PC-3 (cell line): ENCODE data around the gene KRTAP13-2. TPM values are rescaled to one million over a fixed set of nuclear protein-coding genes. Genes with fewer than 3 reads are reported as not detected.

Experiments
- ATAC-seq: fragments of 200-7000 bp; cut with Tn5 transposase; 2 replicates; pipeline ENCODE4 v1.9.1; 2020; ENCODE audit warnings: mild to moderate bottlenecking, moderate library complexity
- BruUV-seq: library from RNA; stranded (reverse); fragments of 400-500 nt; replicated peaks from 2 replicates; lab custom pipeline; 2021; lab: Mats Ljungman, UMichigan
- CTCF ChIA-PET: fragments of 300-600 bp; sonication (Branson Sonifier 250); formaldehyde crosslinking; loops from one replicate; lab custom pipeline; 2022; ENCODE audit warnings: antibody characterized with exemption; lab: Charles Lee
- POLR2A ChIA-PET: fragments of 300-600 bp; sonication (Branson Sonifier 250); formaldehyde crosslinking; loops from one replicate; lab custom pipeline; 2022; ENCODE audit warnings: antibody characterized with exemption; ENCODE audit not compliant: unreplicated experiment; lab: Charles Lee
- DNase-seq: peaks from one replicate; pipeline ENCODE4 v3.0.0-alpha.2; 2015
- H2AFZ ChIP-seq: fragments of 300-600 bp; sonication (generic); 2 replicates; pipeline ENCODE4 v1.6.0; 2016; ENCODE audit warnings: antibody characterized with exemption, low read length
- H3F3A ChIP-seq: fragments of 300-600 bp; sonication (generic); one replicate; pipeline ENCODE4 v1.6.0; 2017; ENCODE audit warnings: antibody characterized with exemption, low read length, control low read depth, mild to moderate bottlenecking; ENCODE audit not compliant: unreplicated experiment
- H3K27ac ChIP-seq: fragments of 300-600 bp; sonication (generic); 2 replicates; pipeline ENCODE4 v1.5.1; 2016; ENCODE audit warnings: mild to moderate bottlenecking, low read length
- H3K27me3 ChIP-seq: fragments of 300-600 bp; sonication (generic); 2 replicates; pipeline ENCODE4 v1.6.1; 2016; ENCODE audit warnings: low read length, mixed read lengths
- H3K36me3 ChIP-seq: fragments of 300-600 bp; sonication (generic); 2 replicates; pipeline ENCODE4 v1.6.1; 2016; ENCODE audit warnings: low read depth, mixed run types, low read length, mixed read lengths
- H3K4me1 ChIP-seq: fragments of 300-600 bp; sonication (generic); 2 replicates; pipeline ENCODE4 v1.5.1; 2016; ENCODE audit warnings: low read length; ENCODE audit not compliant: insufficient read depth
- H3K4me2 ChIP-seq: fragments of 300-600 bp; sonication (generic); 2 replicates; pipeline ENCODE4 v1.6.0; 2016; ENCODE audit warnings: low read length
- H3K4me3 ChIP-seq: fragments of 300-600 bp; sonication (generic); 2 replicates; pipeline ENCODE4 v1.5.1; 2016; ENCODE audit warnings: mild to moderate bottlenecking, low read length, mixed read lengths
- H3K79me2 ChIP-seq: fragments of 300-600 bp; sonication (generic); 2 replicates; pipeline ENCODE4 v1.6.1; 2017; ENCODE audit warnings: low read length, mixed read lengths
- H3K9ac ChIP-seq: fragments of 300-600 bp; sonication (generic); 2 replicates; pipeline ENCODE4 v1.6.0; 2016; ENCODE audit warnings: mild to moderate bottlenecking, low read length
- H3K9me2 ChIP-seq: fragments of 300-600 bp; sonication (generic); replicated peaks from 2 replicates; pipeline ENCODE4 v1.6.1; 2016; ENCODE audit warnings: mixed run types, low read length, mixed read lengths
- H3K9me3 ChIP-seq: fragments of 300-600 bp; sonication (generic); 2 replicates; pipeline ENCODE4 v1.6.1; 2016; ENCODE audit warnings: low read length, mixed read lengths
- H4K20me1 ChIP-seq: fragments of 300-600 bp; sonication (generic); 2 replicates; pipeline ENCODE4 v1.6.1; 2016; ENCODE audit warnings: low read length, mixed read lengths
- CTCF ChIP-seq: fragments of 300-600 bp; sonication (generic); conservative IDR thresholded peaks from 2 replicates; pipeline ENCODE4 v1.5.1; 2017; ENCODE audit warnings: antibody characterized with exemption, low read depth, mild to moderate bottlenecking, low read length
- EZH2 ChIP-seq: fragments of 300-600 bp; sonication (generic); IDR thresholded peaks from one replicate; pipeline ENCODE4 v1.6.1; 2017; ENCODE audit warnings: antibody characterized with exemption, mild to moderate bottlenecking, low read length; ENCODE audit not compliant: unreplicated experiment
- EZH2phosphoT487 ChIP-seq: fragments of 300-600 bp; sonication (generic); IDR thresholded peaks from 2 replicates; pipeline ENCODE4 v1.6.1; 2018; ENCODE audit warnings: mild to moderate bottlenecking, antibody characterized with exemption, low read length, borderline replicate concordance
- intact Hi-C: fragments of 100-400 bp; cut with micrococcal nuclease; formaldehyde crosslinking; loops from 2 replicates; pipeline ENCODE4 v1.9.0; 2023
- total RNA-seq: library from RNA; depleted of rRNA; stranded (reverse); fragments of >200 nt; gene quantifications from 2 replicates; pipeline ENCODE4 v1.2.3, GENCODE V29; 2014

KRTAP13-2 gene
- total RNA-seq, 1 experiment from 2014 or later, result not detected

- no peaks in the 10 kb centered on the region for H3F3A ChIP-seq
- H3K4me1 ChIP-seq, result no peaks in the 10 kb centered on the region
- H4K20me1 ChIP-seq, result no peaks in the 10 kb centered on the region
- peak; percentile 100 for ATAC-seq
- H3K4me3 ChIP-seq, result 0 out of 2 replicates have a peak overlapping the region, but pooled peaks have one; percentile 3
- TF ChIP-seq EZH2phosphoT487 (no peak), EZH2 (no peak), CTCF (peak; percentile 83)
- no peaks in the 10 kb centered on the region for H3K79me2 ChIP-seq
- H2AFZ ChIP-seq, result peak overlapping the region; percentile 52
- H3K9ac ChIP-seq, result no peak overlapping the region
- peak overlapping the region; percentile 55 for H3K4me2 ChIP-seq
- H3K9me3 ChIP-seq, result no peaks in the 10 kb centered on the region
- POLR2A ChIA-PET, result no interaction called here
- peak; percentile 93 for DNase-seq
- intact Hi-C loops, result loop anchor here (1.0 to 2.0 kb wide), 2 partner anchors 68 to 364 kb away; no protein-coding TSS in a partner anchor
- H3K9me2 ChIP-seq, result no peaks in the 10 kb centered on the region
- H3K36me3 ChIP-seq, result no peaks in the 10 kb centered on the region
- no peak overlapping the region for H3K27ac ChIP-seq
- peaks cover 19% of the 10 kb centered on the region; the same call in 1 of the 2 replicates for H3K27me3 ChIP-seq
- CTCF ChIA-PET, result interaction anchor here (0.5 to 1.0 kb wide), 3 partner anchors 25 to 880 kb away, joined by 3 read pairs; no protein-coding TSS in a partner anchor
- BruUV-seq, result no TSS peak
Observed at GRCh38 chr21:30408782-30409494, 36.9 kb upstream of the KRTAP13-2 start.

GRCh38 chr21:30395731-30396130, 23.7 kb upstream of the KRTAP13-2 start, which contains the start of gene KRTAP13-1:
Gene KRTAP13-1 (plus strand): TSS chr21:30396031. CDS start chr21:30396087, 56 bp downstream.
- Histone ChIP-seq H3K4me3 (no peak within 1 kb of the TSS), H2AFZ (no peak within 1 kb of the TSS), H3F3A (no peaks in the 10 kb centered on the region), H3K36me3 (no peaks in the 10 kb centered on the region), H3K79me2 (no peaks in the 10 kb centered on the region), H3K9me3 (no peaks in the 10 kb centered on the region), H3K4me2 (no peak within 1 kb of the TSS), H4K20me1 (no peaks in the 10 kb centered on the region), H3K9ac (no peak within 1 kb of the TSS), H3K27me3 (peaks cover 49% of the 10 kb centered on the region), H3K4me1 (no peaks in the 10 kb centered on the region), H3K9me2 (no peaks in the 10 kb centered on the region), H3K27ac (no peak within 1 kb of the TSS)
- no peak for DNase-seq
- POLR2A ChIA-PET, result no interaction called here
- no peak for ATAC-seq
- CTCF ChIA-PET, result no interaction called here
- BruUV-seq, result no TSS peak
- TF ChIP-seq EZH2phosphoT487 (no peak), CTCF (no peak), EZH2 (no peak)
- intact Hi-C loops, result no loop called here

- ATAC-seq (no peak), DNase-seq (peak; percentile 40)
- no peaks in the 10 kb centered on the region for H3K36me3 ChIP-seq
- H2AFZ ChIP-seq, result no peak overlapping the region
- no peaks in the 10 kb centered on the region for H3K9me3 ChIP-seq
- no peak overlapping the region for H3K4me2 ChIP-seq
- POLR2A ChIA-PET, result no interaction called here
- H3K27me3 ChIP-seq, result peaks cover 54% of the 10 kb centered on the region; the same call in 1 of the 2 replicates
- no TSS peak for BruUV-seq
- no peaks in the 10 kb centered on the region for H3K79me2 ChIP-seq
- H4K20me1 ChIP-seq, result no peaks in the 10 kb centered on the region
- no peaks in the 10 kb centered on the region for H3K9me2 ChIP-seq
- no peak overlapping the region for H3K9ac ChIP-seq
- no peaks in the 10 kb centered on the region for H3K4me1 ChIP-seq
- no peak overlapping the region for H3K4me3 ChIP-seq
- H3F3A ChIP-seq, result no peaks in the 10 kb centered on the region
- H3K27ac ChIP-seq, result no peak overlapping the region
- intact Hi-C loops, result no loop called here
- CTCF ChIA-PET, result no interaction called here
- TF ChIP-seq EZH2phosphoT487, result no peak
- no peak for TF ChIP-seq EZH2
- TF ChIP-seq CTCF, result no peak
Observed at GRCh38 chr21:30391492-30392025, 19.5 kb upstream of the KRTAP13-2 start.
